GM21786 (cell line): ENCODE data around the gene FKBP14.
A peak's percentile ranks its signal among the peaks of the same experiment; 100 is the strongest.

Experiments used
- ATAC-seq: cut with Tn5 transposase; IDR thresholded peaks from one replicate; pipeline ENCODE4 v1.9.1; 2021; ENCODE audit not compliant: unreplicated experiment

The FKBP14 gene

GRCh38 chr7:29995652-29996051 lies 30.9 kb downstream of the FKBP14 start:
- ATAC-seq, result no peak

- ATAC-seq, result no peak
Observed at GRCh38 chr7:29993140-29993539, 33.4 kb downstream of the FKBP14 start.

- ATAC-seq, result no peak
Observed at GRCh38 chr7:29991937-29992336, 34.6 kb downstream of the FKBP14 start.

- no peak for ATAC-seq
Observed at GRCh38 chr7:29990931-29991330, 35.6 kb downstream of the FKBP14 start.

GRCh38 chr7:29989257-29989995 lies 37.1 kb downstream of the FKBP14 start, which contains the start of gene SCRN1:
Gene SCRN1 (minus strand): TSS chr7:29989801. CDS start chr7:29969067, 20,734 bp downstream.
- ATAC-seq, result peak; percentile 31

GRCh38 chr7:29988424-29989256 lies 37.9 kb downstream of the FKBP14 start:
- peak; percentile 34 for ATAC-seq

GRCh38 chr7:29987811-29988317 lies 38.6 kb downstream of the FKBP14 start:
- no peak for ATAC-seq

GRCh38 chr7:29987083-29987482 lies 39.4 kb downstream of the FKBP14 start:
- ATAC-seq, result no peak

GRCh38 chr7:29980151-29980550 lies 46.4 kb downstream of the FKBP14 start:
- no peak for ATAC-seq

- no peak for ATAC-seq
Observed at GRCh38 chr7:29977886-29978651, 48.4 kb downstream of the FKBP14 start.

GRCh38 chr7:29976673-29977415 lies 49.7 kb downstream of the FKBP14 start:
- no peak for ATAC-seq

- no peak for ATAC-seq
Observed at GRCh38 chr7:29976266-29976665, 50.2 kb downstream of the FKBP14 start.

GRCh38 chr7:29975561-29975960 lies 50.9 kb downstream of the FKBP14 start:
- no peak for ATAC-seq

- no peak for ATAC-seq
Observed at GRCh38 chr7:29974286-29974685, 52.2 kb downstream of the FKBP14 start.

GRCh38 chr7:29972315-29972669 lies 54.2 kb downstream of the FKBP14 start:
- no peak for ATAC-seq

- no peak for ATAC-seq
Observed at GRCh38 chr7:29971566-29972314, 54.8 kb downstream of the FKBP14 start.

- ATAC-seq, result no peak
Observed at GRCh38 chr7:29970158-29970557, 56.3 kb downstream of the FKBP14 start.

- ATAC-seq, result no peak
Observed at GRCh38 chr7:29969738-29970137, 56.8 kb downstream of the FKBP14 start.

- ATAC-seq, result no peak
Observed at GRCh38 chr7:29968683-29969395, 57.7 kb downstream of the FKBP14 start.
